K562 (cell line): Measurements from ENCODE around the gene NUDT22. TPM values are rescaled to one million over a fixed set of nuclear protein-coding genes. Genes with fewer than 3 reads are reported as not detected.
A peak's percentile ranks its signal among the peaks of the same experiment; 100 is the strongest.

ENCODE experiments used
- ATF2 ChIP-seq: sonication (generic); formaldehyde crosslinking; IDR thresholded peaks from 2 replicates; pipeline ENCODE4 v1.8.1; 2022; ENCODE audit warnings: missing genetic modification reagents
- CHD1 ChIP-seq: fragments of 200-600 bp; sonication (generic); IDR thresholded peaks from one replicate; pipeline ENCODE4 v1.6.1; 2012; ENCODE audit warnings: mild to moderate bottlenecking, moderate library complexity, low read length, inconsistent platforms
- DACH1 ChIP-seq: fragments of 450-650 bp; IDR thresholded peaks from 2 replicates; pipeline ENCODE4 v1.6.1; 2018; ENCODE audit not compliant: partially characterized antibody
- DPF2 ChIP-seq: fragments of 450-650 bp; IDR thresholded peaks from 2 replicates; pipeline ENCODE4 v1.6.1; 2016
- FOXK1 ChIP-seq: sonication (generic); formaldehyde crosslinking; IDR thresholded peaks from 2 replicates; pipeline ENCODE4 v1.8.0; 2022; ENCODE audit warnings: missing genetic modification reagents, mild to moderate bottlenecking, borderline replicate concordance
- HDGF ChIP-seq: fragments of 450-650 bp; IDR thresholded peaks from 2 replicates; pipeline ENCODE4 v1.6.1; 2016
- HINFP ChIP-seq: fragments of 450-650 bp; conservative IDR thresholded peaks from 2 replicates; pipeline ENCODE4 v1.6.1; 2016; ENCODE audit warnings: missing genetic modification characterization, low read depth, mild to moderate bottlenecking, control low read depth, missing compliant biosample characterization
- HNRNPK ChIP-seq: fragments of 200-400 bp; formaldehyde crosslinking; IDR thresholded peaks from one replicate; pipeline ENCODE4 v1.6.1; 2018; ENCODE audit warnings: mild to moderate bottlenecking, low read depth, low read length; ENCODE audit not compliant: poor library complexity, severe bottlenecking
- HOXB6 ChIP-seq: fragments of 250-450 bp; sonication (Bioruptor Pico); IDR thresholded peaks from 2 replicates; pipeline ENCODE4 v1.5.1; 2022; ENCODE audit warnings: mild to moderate bottlenecking, borderline replicate concordance
- IFI16 ChIP-seq: fragments of 250-450 bp; sonication (Bioruptor Pico); IDR thresholded peaks from 2 replicates; pipeline ENCODE4 v2.1.2; 2022; ENCODE audit warnings: mild to moderate bottlenecking, inconsistent platforms
- JUN ChIP-seq, 2 experiments: sonication (generic) in 1 of 2; formaldehyde crosslinking in 1 of 2; IDR thresholded peaks; 2 replicates each; pipeline versions ENCODE4 v1.6.1 to v1.8.0; 2012 to 2022; ENCODE audit warnings: borderline replicate concordance in 2 of 2, mild to moderate bottlenecking in 2 of 2, improper control_type of control experiment in 1 of 2, low read depth in 1 of 2, low read length in 1 of 2, missing genetic modification reagents in 1 of 2
- MAZ ChIP-seq, 2 experiments: fragments of 450-650 bp in 1 of 2; sonication (generic) in 1 of 2; formaldehyde crosslinking; IDR thresholded peaks in 1 of 2; conservative IDR thresholded peaks in 1 of 2; 2 replicates each; pipeline versions ENCODE4 v1.4.0 to v1.5.0; 2020; ENCODE audit warnings: mild to moderate bottlenecking in 1 of 2, missing genetic modification reagents in 1 of 2
- NR1H2 ChIP-seq: sonication (generic); formaldehyde crosslinking; IDR thresholded peaks from 2 replicates; pipeline ENCODE4 v1.4.0; 2020; ENCODE audit warnings: mild to moderate bottlenecking, missing genetic modification reagents
- SIN3B ChIP-seq: fragments of 450-650 bp; IDR thresholded peaks from 2 replicates; pipeline ENCODE4 v1.6.1; 2017; ENCODE audit warnings: low read depth, mild to moderate bottlenecking, moderate library complexity
- TAF1 ChIP-seq: IDR thresholded peaks from 2 replicates; pipeline ENCODE4 v1.6.1; 2011; ENCODE audit warnings: mild to moderate bottlenecking, low read length, moderate library complexity; ENCODE audit not compliant: insufficient read depth, control insufficient read depth, severe bottlenecking; ENCODE audit errors: extremely low read depth
- VEZF1 ChIP-seq: fragments of 200-800 bp; sonication (Bioruptor generic); IDR thresholded peaks from 2 replicates; pipeline ENCODE4 v1.6.1; 2017; ENCODE audit warnings: missing genetic modification characterization, missing compliant biosample characterization
- ZFP1 ChIP-seq: fragments of 450-650 bp; formaldehyde crosslinking; IDR thresholded peaks from 2 replicates; pipeline ENCODE4 v1.4.0; 2020; ENCODE audit warnings: mild to moderate bottlenecking, mixed read lengths
- ZNF277 ChIP-seq: fragments of 250-450 bp; sonication (Bioruptor Pico); IDR thresholded peaks from 2 replicates; pipeline ENCODE4 v1.8.0; 2022; ENCODE audit warnings: inconsistent platforms, mild to moderate bottlenecking, moderate library complexity, borderline replicate concordance
- ZNF444 ChIP-seq: fragments of 250-450 bp; sonication (Bioruptor Pico); IDR thresholded peaks from 2 replicates; pipeline ENCODE4 v1.4.0; 2020; ENCODE audit warnings: mild to moderate bottlenecking, moderate library complexity
- ZNF589 ChIP-seq: fragments of 200-800 bp; sonication (Bioruptor generic); IDR thresholded peaks from 2 replicates; pipeline ENCODE4 v1.6.1; 2016; ENCODE audit warnings: low read depth, missing genetic modification characterization, missing compliant biosample characterization
- ZNF778 ChIP-seq: fragments of 450-650 bp; formaldehyde crosslinking; IDR thresholded peaks from 2 replicates; pipeline ENCODE4 v1.4.0; 2020; ENCODE audit warnings: mild to moderate bottlenecking, moderate library complexity
- polyA plus RNA-seq, 8 experiments: library from polyadenylated mRNA; depleted of rRNA in 4 of 8; stranded (reverse) in 5 of 8; unstranded in 3 of 8; fragments of >200 nt; fragmentation: Nextera tagmentation in 2 of 8; fragmentation: Illumina TruSeq in 1 of 8; extraction: Ambion mirVana in 2 of 8; extraction: Trizol in 1 of 8; gene quantifications; 2 replicates each; pipeline versions ENCODE4 v1.2.1 to v1.2.3, GENCODE V29; 2011 to 2014; ENCODE audit warnings: inconsistent platforms in 1 of 8, missing spikeins in 1 of 8
- total RNA-seq, 7 experiments: library from RNA; depleted of rRNA in 6 of 7; stranded (reverse); fragments of >200 nt in 6 of 7; fragmentation: Illumina TruSeq in 2 of 7; extraction: Trizol in 2 of 7; gene quantifications; 2 replicates each; pipeline versions ENCODE4 v1.2.1 to v1.2.3, GENCODE V29; 2011 to 2021; ENCODE audit warnings: low replicate concordance in 1 of 7

NUDT22 gene
- total and polyA plus RNA-seq, 9 of the 15 experiments (the other 6 are each of a cell fraction or from before 2014, with no cell fraction given), result 6.3 to 92.6 (median 37.4) TPM

- TF ChIP-seq FOXK1 (CRISPR knock-in tag) (peak; percentile 18; the same call in 1 of the 2 replicates), NR1H2 (CRISPR knock-in tag) (peak; percentile 97), DPF2 (peak; percentile 59), DACH1 (no peak), TAF1 (peak; percentile 93), ZNF277 (CRISPR knock-in tag) (no peak), MAZ (CRISPR knock-in tag; conservative IDR thresholded peaks at IDR 0.05 in 1 of 2, IDR thresholded peaks at IDR 0.05 in 1 of 2) (peak in 1 of 2 experiments; percentile 11; a peak in 2 of 4 replicates), ZFP1 (CRISPR knock-in tag) (peak; percentile 67; the same call in 1 of the 2 replicates), HDGF (no peak), SIN3B (peak; percentile 22; the same call in 1 of the 2 replicates), HOXB6 (CRISPR knock-in tag) (no peak; the same call in 1 of the 2 replicates), ZNF778 (CRISPR knock-in tag) (no peak), HINFP (tag) (0 out of 2 replicates have a peak, but pooled peaks have one; percentile 14), JUN (IDR thresholded peaks at IDR 0.05; ENCODE audit: borderline replicate concordance, low read depth, low read length) (peak; percentile 6; the same call in 1 of the 2 replicates), JUN (CRISPR knock-in tag; IDR thresholded peaks at IDR 0.05; ENCODE audit: borderline replicate concordance) (0 out of 2 replicates have a peak, but pooled peaks have one; percentile 47), HNRNPK (no peak), CHD1 (peak; percentile 33), VEZF1 (CRISPR knock-in tag) (peak; percentile 79), ATF2 (no peak), ZNF444 (CRISPR knock-in tag) (no peak), ZNF589 (CRISPR knock-in tag) (peak; percentile 50; the same call in 1 of the 2 replicates), IFI16 (CRISPR knock-in tag) (no peak)
These were observed 14.6 kb downstream of the NUDT22 start, which contains the start of gene FKBP2 (continued) for GRCh38 chr11:64240435-64241240.
